H9 (cell line): Measurements from ENCODE around the gene PPP2R5E. TPM values are rescaled to one million over a fixed set of nuclear protein-coding genes. Genes with fewer than 3 reads are reported as not detected.
"Not testable (repeated sequence)": the region's sequence is repeated elsewhere in the genome, so short reads cannot be mapped to it uniquely, and the experiment has no call there.

Experiments used
- DNase-seq: peaks from one replicate; pipeline ENCODE4 v3.0.0-alpha.2; 2017
- H2AFZ ChIP-seq: one replicate; pipeline ENCODE4 v1.6.1; 2013; ENCODE audit warnings: mild to moderate bottlenecking, low read length, control low read depth, moderate library complexity
- H2AK5ac ChIP-seq: 2 replicates; pipeline ENCODE4 v1.6.1; 2013; ENCODE audit warnings: low read length, control low read depth, mixed read lengths; ENCODE audit not compliant: insufficient read length
- H2BK120ac ChIP-seq: one replicate; pipeline ENCODE4 v1.6.1; 2013; ENCODE audit warnings: low read depth, mild to moderate bottlenecking, low read length, control low read depth, inconsistent platforms; ENCODE audit not compliant: poor library complexity, severe bottlenecking
- H2BK12ac ChIP-seq: 2 replicates; pipeline ENCODE4 v1.6.1; 2013; ENCODE audit warnings: low read length, control low read depth, mixed read lengths, low read depth; ENCODE audit not compliant: insufficient read length
- H2BK15ac ChIP-seq: 2 replicates; pipeline ENCODE4 v1.6.1; 2013; ENCODE audit warnings: low read depth, low read length, control low read depth
- H2BK20ac ChIP-seq: one replicate; pipeline ENCODE4 v1.6.1; 2013; ENCODE audit warnings: low read depth, mild to moderate bottlenecking, low read length, control low read depth, inconsistent platforms; ENCODE audit not compliant: poor library complexity, severe bottlenecking
- H2BK5ac ChIP-seq: 2 replicates; pipeline ENCODE4 v1.6.1; 2013; ENCODE audit warnings: low read length, control low read depth, mixed read lengths; ENCODE audit not compliant: insufficient read length
- H3K14ac ChIP-seq: 2 replicates; pipeline ENCODE4 v1.6.1; 2013; ENCODE audit warnings: low read length, control low read depth; ENCODE audit not compliant: insufficient read depth
- H3K18ac ChIP-seq: 2 replicates; pipeline ENCODE4 v1.6.1; 2013; ENCODE audit warnings: low read depth, mild to moderate bottlenecking, mixed read lengths, low read length, control low read depth; ENCODE audit not compliant: insufficient read length
- H3K23ac ChIP-seq: 2 replicates; pipeline ENCODE4 v1.6.1; 2013; ENCODE audit warnings: low read length, control low read depth, mixed read lengths, low read depth; ENCODE audit not compliant: insufficient read length
- H3K23me2 ChIP-seq: 2 replicates; pipeline ENCODE4 v1.6.1; 2013; ENCODE audit warnings: low read depth, mild to moderate bottlenecking, mixed read lengths, low read length, control low read depth; ENCODE audit not compliant: insufficient read length, poor library complexity, severe bottlenecking
- H3K27ac ChIP-seq: 2 replicates; pipeline ENCODE4 v1.5.1; 2013; ENCODE audit warnings: low read length, control low read depth, mixed read lengths, low read depth; ENCODE audit not compliant: insufficient read length
- H3K27me3 ChIP-seq: 2 replicates; pipeline ENCODE4 v1.6.1; 2013; ENCODE audit warnings: low read length, control low read depth, inconsistent platforms; ENCODE audit not compliant: insufficient read depth
- H3K4ac ChIP-seq: 2 replicates; pipeline ENCODE4 v1.6.1; 2013; ENCODE audit warnings: low read depth, mild to moderate bottlenecking, control low read depth, inconsistent platforms, low read length, moderate library complexity
- H3K4me1 ChIP-seq: 2 replicates; pipeline ENCODE4 v1.6.1; 2013; ENCODE audit warnings: low read length, control low read depth, inconsistent platforms; ENCODE audit not compliant: insufficient read depth
- H3K4me2 ChIP-seq: 2 replicates; pipeline ENCODE4 v1.6.1; 2013; ENCODE audit warnings: low read length, control low read depth, mixed read lengths; ENCODE audit not compliant: insufficient read length, insufficient read depth
- H3K56ac ChIP-seq: 2 replicates; pipeline ENCODE4 v1.6.1; 2013; ENCODE audit warnings: low read depth, mild to moderate bottlenecking, mixed read lengths, low read length, control low read depth; ENCODE audit not compliant: insufficient read length
- H3K79me1 ChIP-seq: 2 replicates; pipeline ENCODE4 v1.6.1; 2013; ENCODE audit warnings: low read depth, mild to moderate bottlenecking, moderate library complexity, low read length, control low read depth, inconsistent platforms; ENCODE audit not compliant: insufficient read depth, poor library complexity, severe bottlenecking
- H3K79me2 ChIP-seq: 2 replicates; pipeline ENCODE4 v1.6.1; 2013; ENCODE audit warnings: low read length, control low read depth, inconsistent platforms; ENCODE audit not compliant: insufficient read depth
- H3K9ac ChIP-seq: 2 replicates; pipeline ENCODE4 v1.6.1; 2013; ENCODE audit warnings: low read length, control low read depth, mixed read lengths; ENCODE audit not compliant: insufficient read length; ENCODE audit errors: extremely low read depth
- H3K9me3 ChIP-seq: one replicate; pipeline ENCODE4 v1.6.1; 2013; ENCODE audit warnings: low read depth, low read length, inconsistent platforms; ENCODE audit not compliant: control insufficient read depth
- H3T11ph ChIP-seq: one replicate; pipeline ENCODE4 v1.6.1; 2013; ENCODE audit warnings: mild to moderate bottlenecking, low read length, control low read depth, inconsistent platforms
- H4K20me1 ChIP-seq: one replicate; pipeline ENCODE4 v1.6.1; 2013; ENCODE audit not compliant: control insufficient read depth, insufficient read length, insufficient read depth
- H4K5ac ChIP-seq: 2 replicates; pipeline ENCODE4 v1.6.1; 2013; ENCODE audit warnings: low read depth, mild to moderate bottlenecking, mixed read lengths, low read length, control low read depth; ENCODE audit not compliant: insufficient read length
- H4K8ac ChIP-seq: replicated peaks from 2 replicates; pipeline ENCODE4 v1.6.1; 2013; ENCODE audit warnings: low read length, control low read depth, mixed read lengths, low read depth; ENCODE audit not compliant: insufficient read length
- H4K91ac ChIP-seq: 2 replicates; pipeline ENCODE4 v1.6.1; 2013; ENCODE audit warnings: low read depth, mild to moderate bottlenecking, moderate library complexity, mixed read lengths, low read length, control low read depth; ENCODE audit not compliant: insufficient read length
- H3K27ac Mint-ChIP-seq, 3 experiments: 2 replicates in 2 of 3; 3 replicates in 1 of 3; pipeline ENCODE4 v1.8.0; 2020 to 2021; ENCODE audit warnings: mixed read lengths in 3 of 3, mild to moderate bottlenecking in 1 of 3, moderate library complexity in 1 of 3
- H3K27me3 Mint-ChIP-seq: 2 replicates; pipeline ENCODE4 v1.8.0; 2021; ENCODE audit warnings: low read depth, mild to moderate bottlenecking, moderate library complexity, mixed read lengths
- H3K36me3 Mint-ChIP-seq, 3 experiments: 2 replicates in 2 of 3; 3 replicates in 1 of 3; pipeline ENCODE4 v1.8.0; 2020 to 2021; ENCODE audit warnings: low read depth in 3 of 3, mixed read lengths in 3 of 3; ENCODE audit not compliant: insufficient read depth in 1 of 3
- H3K4me1 Mint-ChIP-seq, 2 experiments: 2 replicates each; pipeline ENCODE4 v1.8.0; 2020; ENCODE audit warnings: mixed read lengths in 2 of 2
- H3K4me3 Mint-ChIP-seq, 2 experiments: 2 replicates in 1 of 2; 3 replicates in 1 of 2; pipeline ENCODE4 v1.8.0; 2020 to 2021; ENCODE audit warnings: mild to moderate bottlenecking in 2 of 2, mixed read lengths in 2 of 2, moderate library complexity in 1 of 2
- H3K9me3 Mint-ChIP-seq, 2 experiments: 2 replicates in 1 of 2; 3 replicates in 1 of 2; pipeline ENCODE4 v1.8.0; 2020; ENCODE audit warnings: mild to moderate bottlenecking in 2 of 2, mixed read lengths in 2 of 2, moderate library complexity in 1 of 2
- WGBS: extraction: QIAGEN DNeasy Blood & Tissue Kit; methylation state at CpG from one replicate; pipeline ENCODE4 v1.1.7; 2013; ENCODE audit warnings: missing lambda C conversion rate, low lambda C conversion rate, mixed read lengths; ENCODE audit not compliant: insufficient read length; ENCODE audit errors: extremely low coverage; 5-methylcytosine and 5-hydroxymethylcytosine counted together
- total RNA-seq: library from RNA; stranded (reverse); gene quantifications from 2 replicates; pipeline ENCODE4 v1.2.1, GENCODE V29; 2021
- TF ChIP-seq, protein P1 (sequence below): fragments of 200-600 bp; sonication (generic); conservative IDR thresholded peaks from 3 replicates; pipeline ENCODE4 v1.8.0; 2021; ENCODE audit warnings: antibody characterized with exemption, mild to moderate bottlenecking

PPP2R5E gene
- total RNA-seq, 1 experiment from 2014 or later = 65.8 TPM

DNA sequence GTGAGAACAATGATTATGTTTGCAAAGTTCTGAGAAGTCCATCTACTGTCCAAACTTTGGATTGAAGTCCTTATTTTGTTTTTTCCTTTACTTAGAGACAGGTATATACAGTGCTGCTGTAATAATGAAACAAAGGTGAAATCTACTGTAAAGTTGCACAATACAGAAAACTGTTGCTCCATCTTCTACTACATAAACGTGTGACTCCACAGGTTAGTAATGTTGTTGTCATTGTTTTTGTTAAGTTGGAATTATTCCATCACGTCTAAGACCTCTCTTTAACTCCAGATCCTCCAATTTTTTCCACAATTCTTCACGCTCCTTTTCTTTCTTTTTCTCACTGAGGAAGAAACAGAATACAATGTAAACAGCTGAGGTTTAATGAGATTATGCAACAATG, 167.4 kb downstream of the PPP2R5E start:
- H3K27ac ChIP-seq = no peak overlapping the region
- no peak overlapping the region for H3K9ac ChIP-seq
- no peaks in the 10 kb centered on the region for H3K79me2 ChIP-seq
- Mint-ChIP-seq H3K9me3 (no peaks in the 10 kb centered on the region), H3K27me3 (no peaks in the 10 kb centered on the region), H3K36me3 (peaks cover 14 to 49% (median 27%) of the 10 kb centered on the region in 3 experiments), H3K27ac (peak overlapping the region in 1 of 3 experiments; percentile 14; a peak in 2 of 7 replicates), H3K4me1 (no peaks in the 10 kb centered on the region), H3K4me3 (no peak overlapping the region)
- H2BK12ac ChIP-seq = no peak overlapping the region
- no peak overlapping the region for H3K23ac ChIP-seq
- no peak overlapping the region for H3K56ac ChIP-seq
- H3K4me1 ChIP-seq = no peaks in the 10 kb centered on the region; the same call in 1 of the 2 replicates
- TF ChIP-seq, protein P1, sequence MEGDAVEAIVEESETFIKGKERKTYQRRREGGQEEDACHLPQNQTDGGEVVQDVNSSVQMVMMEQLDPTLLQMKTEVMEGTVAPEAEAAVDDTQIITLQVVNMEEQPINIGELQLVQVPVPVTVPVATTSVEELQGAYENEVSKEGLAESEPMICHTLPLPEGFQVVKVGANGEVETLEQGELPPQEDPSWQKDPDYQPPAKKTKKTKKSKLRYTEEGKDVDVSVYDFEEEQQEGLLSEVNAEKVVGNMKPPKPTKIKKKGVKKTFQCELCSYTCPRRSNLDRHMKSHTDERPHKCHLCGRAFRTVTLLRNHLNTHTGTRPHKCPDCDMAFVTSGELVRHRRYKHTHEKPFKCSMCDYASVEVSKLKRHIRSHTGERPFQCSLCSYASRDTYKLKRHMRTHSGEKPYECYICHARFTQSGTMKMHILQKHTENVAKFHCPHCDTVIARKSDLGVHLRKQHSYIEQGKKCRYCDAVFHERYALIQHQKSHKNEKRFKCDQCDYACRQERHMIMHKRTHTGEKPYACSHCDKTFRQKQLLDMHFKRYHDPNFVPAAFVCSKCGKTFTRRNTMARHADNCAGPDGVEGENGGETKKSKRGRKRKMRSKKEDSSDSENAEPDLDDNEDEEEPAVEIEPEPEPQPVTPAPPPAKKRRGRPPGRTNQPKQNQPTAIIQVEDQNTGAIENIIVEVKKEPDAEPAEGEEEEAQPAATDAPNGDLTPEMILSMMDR = no peak
- H3K27me3 ChIP-seq = no peaks in the 10 kb centered on the region
- no peak overlapping the region for H2BK20ac ChIP-seq
- H4K5ac ChIP-seq = no peak overlapping the region
- no peak overlapping the region for H3K4ac ChIP-seq
- no peak overlapping the region for H2BK15ac ChIP-seq
- H4K20me1 ChIP-seq = no peaks in the 10 kb centered on the region
- H4K8ac ChIP-seq = no peak overlapping the region
- no peak overlapping the region for H2AFZ ChIP-seq
- no peak overlapping the region for H2BK5ac ChIP-seq
- no peak for DNase-seq
- no peaks in the 10 kb centered on the region for H3K9me3 ChIP-seq
- H3K23me2 ChIP-seq = no peaks in the 10 kb centered on the region
- no peak overlapping the region for H2AK5ac ChIP-seq
- no peak overlapping the region for H3K4me2 ChIP-seq
- no peak overlapping the region for H3T11ph ChIP-seq
- no peak overlapping the region for H3K14ac ChIP-seq
- no peak overlapping the region for H3K18ac ChIP-seq
- no CpG with 5 or more reads among the region's 3 CpGs for WGBS
- H2BK120ac ChIP-seq = no peak overlapping the region
- no peaks in the 10 kb centered on the region for H3K79me1 ChIP-seq
- no peak overlapping the region for H4K91ac ChIP-seq

DNA sequence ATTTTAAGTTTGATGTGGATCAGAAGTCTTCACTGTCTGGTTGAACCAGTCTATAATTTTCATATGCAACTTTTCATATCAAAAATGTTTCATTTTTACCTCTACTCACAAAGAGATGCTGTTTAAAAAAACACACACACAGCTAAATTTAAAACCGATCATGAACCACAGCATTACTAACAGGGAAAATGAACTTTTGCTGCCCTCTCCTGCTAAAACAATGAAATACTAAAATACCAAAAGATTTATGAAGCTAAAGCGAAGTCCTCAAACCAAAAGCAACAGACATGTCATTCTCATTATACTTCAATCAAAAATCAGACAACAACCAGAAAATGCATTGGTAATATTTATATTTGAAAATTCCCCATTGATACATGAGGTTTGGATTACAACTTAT, 171.6 kb downstream of the PPP2R5E start:
- H3K4me1 Mint-ChIP-seq, H3K27ac Mint-ChIP-seq: not testable (repeated sequence)

More for the DNA sequence above, 171.6 kb downstream of the PPP2R5E start:
- not testable (repeated sequence) for H3K23ac ChIP-seq, H3K4me2 ChIP-seq, H4K91ac ChIP-seq, DNase-seq, H3K4me3 Mint-ChIP-seq, H2AK5ac ChIP-seq, H3K79me1 ChIP-seq, H4K8ac ChIP-seq, H3K27me3 Mint-ChIP-seq, H3K4ac ChIP-seq, H3K27ac ChIP-seq, H3K9me3 ChIP-seq, H3K79me2 ChIP-seq, H3K56ac ChIP-seq, H4K20me1 ChIP-seq, H2BK15ac ChIP-seq, H2AFZ ChIP-seq, H2BK20ac ChIP-seq, H4K5ac ChIP-seq, H3K4me1 ChIP-seq, H3K18ac ChIP-seq, H3K14ac ChIP-seq, H3K27me3 ChIP-seq, H3K9ac ChIP-seq, H2BK12ac ChIP-seq, H3T11ph ChIP-seq, H2BK5ac ChIP-seq, H2BK120ac ChIP-seq, H3K23me2 ChIP-seq
- no CpG with 5 or more reads among the region's 2 CpGs for WGBS
- peaks cover 22 to 38% (median 29%) of the 10 kb centered on the region in 3 experiments for H3K36me3 Mint-ChIP-seq
- peaks cover 13 to 15% of the 10 kb centered on the region in 2 experiments; a peak in 4 of 5 replicates for H3K9me3 Mint-ChIP-seq
